ENCODE data around the gene MAP3K20.
A peak's percentile ranks its signal among the peaks of the same experiment; 100 is the strongest.
"Not testable (repeated sequence)": the region's sequence is repeated elsewhere in the genome, so short reads cannot be mapped to it uniquely, and the experiment has no call there.

The MAP3K20 gene

GRCh38 chr2:173075781-173076580 is at the start of gene MAP3K20:
TSS of gene MAP3K20 (plus strand) at chr2:173075846. CDS start at chr2:173091032, 15,186 bp downstream.
- peak in 1 of 3 donors; percentile 22 for DNase-seq (ENCODE audit: low read depth in 3 of 3, low spot score in 1 of 3)

GRCh38 chr2:173026479-173026878 is 49.2 kb upstream of the MAP3K20 start:
- DNase-seq (ENCODE audit: low read depth in 3 of 3, low spot score in 1 of 3): no peak

DNA sequence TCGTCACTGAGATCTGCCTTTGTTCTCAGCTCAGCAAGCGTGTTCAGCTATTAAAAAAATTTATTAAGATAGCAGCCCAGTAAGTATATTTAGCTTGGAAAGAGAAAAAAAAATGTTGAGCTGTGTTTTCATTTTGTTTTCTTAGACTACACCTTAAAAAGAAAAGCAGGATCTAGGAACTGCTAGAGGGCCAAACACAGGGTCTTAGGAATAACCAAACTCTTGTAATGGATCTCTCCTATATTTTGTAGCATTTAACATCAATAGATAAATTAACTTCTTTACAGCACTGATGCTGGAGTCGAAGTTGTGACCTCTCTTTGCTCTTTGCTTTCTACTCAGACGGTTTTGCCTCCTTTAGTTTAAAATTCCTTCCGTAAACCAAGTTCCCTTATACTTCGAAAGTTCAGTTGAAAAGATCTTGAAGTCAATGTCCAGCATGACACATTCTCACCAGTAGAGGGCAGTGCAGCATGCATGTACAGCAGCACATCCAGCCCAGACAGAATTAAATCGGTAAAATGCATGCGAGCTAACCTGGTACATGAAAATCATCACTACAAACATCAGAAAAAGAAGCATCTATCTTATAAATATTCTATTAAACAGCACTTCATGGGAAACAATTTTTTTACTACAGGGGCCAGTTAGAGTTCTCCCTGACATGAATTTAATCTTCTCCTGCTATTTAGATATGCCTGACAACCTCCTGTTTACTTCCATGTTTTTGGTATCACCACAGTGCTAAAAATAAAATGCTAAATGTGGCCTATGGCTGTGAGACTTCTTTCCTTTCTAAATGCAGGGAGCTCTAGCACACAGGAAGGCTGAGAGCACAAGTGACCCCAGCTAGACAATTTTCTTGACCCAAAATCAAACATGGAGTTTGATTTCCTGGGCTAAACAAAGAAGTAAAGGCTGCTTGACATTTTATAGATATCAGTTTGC is 48.2 kb upstream of the MAP3K20 start:
- peak; percentile 33 to 45 (median 36) for DNase-seq (ENCODE audit: low read depth in 3 of 3, low spot score in 1 of 3)

DNA sequence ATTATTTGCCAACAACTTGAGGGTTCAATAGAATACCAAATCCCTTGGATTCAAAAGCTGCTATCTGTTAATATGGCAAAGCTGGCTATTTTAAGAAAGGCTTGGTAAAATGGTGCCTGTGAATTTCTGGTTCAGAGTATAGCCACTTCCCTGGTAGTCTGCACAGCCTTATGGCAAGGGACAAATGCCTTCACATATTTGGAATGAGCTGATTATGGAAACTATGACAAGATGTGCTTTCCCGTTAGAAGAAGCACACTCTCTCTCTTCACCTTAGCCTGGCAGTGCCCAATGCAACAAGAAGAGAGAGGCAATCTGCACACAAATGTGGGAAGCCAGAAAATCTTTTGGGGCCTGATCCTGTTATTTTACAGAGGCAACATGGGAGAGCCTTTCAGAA is 47.5 kb upstream of the MAP3K20 start:
- no peak for DNase-seq (ENCODE audit: low read depth in 3 of 3, low spot score in 1 of 3)

- DNase-seq (ENCODE audit: low read depth in 3 of 3, low spot score in 1 of 3): no peak
Measured at GRCh38 chr2:173028671-173029070, 47.0 kb upstream of the MAP3K20 start.

GRCh38 chr2:173030561-173031490 is 44.8 kb upstream of the MAP3K20 start:
- no peak for DNase-seq (ENCODE audit: low read depth in 3 of 3, low spot score in 1 of 3)

GRCh38 chr2:173032032-173032431 is 43.6 kb upstream of the MAP3K20 start:
- DNase-seq (ENCODE audit: low read depth in 3 of 3, low spot score in 1 of 3): no peak

DNA sequence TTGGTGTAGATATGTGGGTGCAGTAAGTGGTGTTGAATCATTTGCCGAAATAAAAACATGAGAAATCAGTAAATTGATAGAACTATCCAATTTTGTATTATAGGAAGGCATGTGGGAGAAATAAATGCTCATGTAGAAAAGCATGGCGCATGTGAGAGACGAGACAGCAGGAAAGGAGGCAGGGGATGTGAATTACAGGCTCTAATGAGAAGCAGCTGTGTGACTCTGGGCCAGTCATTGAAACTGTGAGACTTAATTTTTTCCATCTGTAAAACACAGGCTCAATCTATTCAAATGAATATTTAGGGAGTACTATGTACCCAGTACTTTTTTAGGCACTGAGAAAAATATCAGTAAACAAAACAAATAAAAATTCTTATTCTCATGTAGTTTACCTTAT is 42.6 kb upstream of the MAP3K20 start:
- DNase-seq (ENCODE audit: low read depth in 3 of 3, low spot score in 1 of 3): no peak

DNA sequence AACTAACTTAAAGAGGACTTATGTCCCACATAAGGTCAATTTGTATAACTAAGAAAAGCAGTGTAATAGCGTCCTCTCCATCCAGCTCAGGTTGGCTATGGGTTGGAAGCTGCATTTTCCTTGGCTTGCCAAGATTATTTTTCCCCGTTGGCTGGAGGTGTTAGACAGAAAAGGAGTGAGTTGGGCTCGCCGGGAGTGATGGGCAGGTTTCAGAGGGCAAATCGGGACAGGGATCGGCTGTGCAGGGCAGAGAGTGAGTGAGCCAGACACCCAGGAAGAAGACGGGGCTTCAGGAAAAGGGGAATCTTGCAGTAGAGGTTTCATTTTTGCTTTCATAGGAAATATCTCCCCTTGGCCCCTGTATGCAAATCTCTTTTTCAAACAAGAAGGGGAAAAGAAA is 41.5 kb upstream of the MAP3K20 start:
- no peak for DNase-seq (ENCODE audit: low read depth in 3 of 3, low spot score in 1 of 3)

DNA sequence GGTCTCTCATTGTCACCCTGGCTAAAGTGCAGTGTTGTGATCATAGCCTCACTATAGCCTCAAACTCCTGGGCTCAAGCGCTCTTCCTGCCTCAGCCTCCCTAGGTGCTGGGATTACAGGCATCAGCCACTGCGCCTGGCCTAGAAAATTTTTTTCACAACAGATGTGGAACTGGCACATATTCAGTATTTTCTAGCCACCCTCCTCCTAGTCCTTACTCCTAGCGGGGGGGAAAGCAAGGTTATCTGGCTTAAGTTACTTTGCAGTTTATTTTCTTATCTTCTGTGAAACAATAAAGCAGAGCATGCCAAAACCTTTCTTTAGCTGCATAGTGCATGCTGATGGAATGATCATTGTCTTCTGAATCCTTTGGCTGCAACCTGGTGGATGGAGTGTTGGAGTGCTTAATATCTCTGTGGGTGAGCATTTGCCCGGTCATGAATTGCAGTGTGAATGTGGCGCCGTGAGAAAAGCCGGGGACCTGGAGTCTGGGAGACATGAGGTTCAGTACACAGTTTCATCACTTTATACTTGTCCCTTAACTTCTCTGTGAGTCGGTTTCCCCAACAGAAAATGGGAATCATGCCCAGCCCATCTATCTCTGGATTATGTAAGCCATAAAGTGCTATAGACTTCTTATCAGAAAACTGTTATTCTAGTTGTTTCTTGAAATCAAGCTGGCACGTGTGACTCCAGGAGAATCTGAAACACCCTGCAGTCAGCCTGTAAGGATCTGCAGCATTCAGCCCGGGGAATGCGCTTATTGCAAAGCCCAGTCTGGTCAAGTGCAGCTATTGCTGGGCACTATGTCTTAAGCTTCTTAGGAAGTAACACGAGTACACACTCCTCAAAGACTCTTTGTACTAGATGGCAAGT is 38.2 kb upstream of the MAP3K20 start:
- no peak for DNase-seq (ENCODE audit: low read depth in 3 of 3, low spot score in 1 of 3)

GRCh38 chr2:173038257-173038656 is 37.4 kb upstream of the MAP3K20 start:
- not testable (repeated sequence) for DNase-seq (ENCODE audit: low read depth in 3 of 3, low spot score in 1 of 3)

- DNase-seq (ENCODE audit: low read depth in 3 of 3, low spot score in 1 of 3): no peak
Measured at GRCh38 chr2:173040729-173041128, 34.9 kb upstream of the MAP3K20 start.

DNA sequence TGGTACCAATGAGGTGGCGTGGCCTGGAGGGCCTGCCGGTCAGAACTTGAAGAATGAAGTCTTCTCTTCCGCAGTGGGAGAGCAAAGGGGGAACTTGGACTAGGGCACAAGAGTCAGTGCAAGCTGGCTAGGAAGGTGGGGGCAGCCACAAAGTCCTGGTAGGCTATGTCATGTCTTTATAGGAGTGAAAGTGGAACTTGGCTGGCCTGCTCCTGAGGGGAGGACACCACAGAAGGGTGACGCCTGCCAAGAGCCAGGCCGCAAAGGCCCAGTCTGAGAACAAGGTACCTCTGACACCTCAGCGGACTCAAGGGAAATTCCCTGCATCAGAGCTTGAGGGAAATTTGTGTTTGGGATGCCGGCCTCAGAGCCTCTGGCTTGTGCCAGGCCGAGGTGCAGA is 32.2 kb upstream of the MAP3K20 start:
- DNase-seq (ENCODE audit: low read depth in 3 of 3, low spot score in 1 of 3): no peak

GRCh38 chr2:173043897-173044519 is 31.6 kb upstream of the MAP3K20 start:
- no peak for DNase-seq (ENCODE audit: low read depth in 3 of 3, low spot score in 1 of 3)

- DNase-seq (ENCODE audit: low read depth in 3 of 3, low spot score in 1 of 3): no peak
Measured at GRCh38 chr2:173044686-173045085, 31.0 kb upstream of the MAP3K20 start.

GRCh38 chr2:173045181-173045580 is 30.5 kb upstream of the MAP3K20 start:
- DNase-seq (ENCODE audit: low read depth in 3 of 3, low spot score in 1 of 3): no peak

DNA sequence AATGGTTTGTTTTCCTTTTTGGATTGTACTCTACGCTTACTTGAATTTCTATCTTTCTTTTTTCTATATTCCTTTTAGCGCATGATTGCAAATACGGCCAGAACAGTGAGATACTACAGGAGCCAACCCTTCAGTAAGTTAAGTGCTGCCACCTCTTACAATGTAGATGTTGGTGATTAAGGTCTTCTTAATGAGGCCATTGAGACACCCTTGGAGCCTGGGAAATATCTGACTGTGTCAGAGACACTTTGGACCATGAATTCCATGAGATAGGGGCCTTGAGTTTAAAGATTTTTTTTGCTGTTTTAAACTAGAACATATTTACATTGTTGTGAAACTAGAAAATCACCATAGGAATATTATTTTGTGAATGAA is 27.1 kb upstream of the MAP3K20 start:
- no peak for DNase-seq (ENCODE audit: low read depth in 3 of 3, low spot score in 1 of 3)

- DNase-seq (ENCODE audit: low read depth in 3 of 3, low spot score in 1 of 3): no peak
Measured at GRCh38 chr2:173048897-173049661, 26.6 kb upstream of the MAP3K20 start.

DNA sequence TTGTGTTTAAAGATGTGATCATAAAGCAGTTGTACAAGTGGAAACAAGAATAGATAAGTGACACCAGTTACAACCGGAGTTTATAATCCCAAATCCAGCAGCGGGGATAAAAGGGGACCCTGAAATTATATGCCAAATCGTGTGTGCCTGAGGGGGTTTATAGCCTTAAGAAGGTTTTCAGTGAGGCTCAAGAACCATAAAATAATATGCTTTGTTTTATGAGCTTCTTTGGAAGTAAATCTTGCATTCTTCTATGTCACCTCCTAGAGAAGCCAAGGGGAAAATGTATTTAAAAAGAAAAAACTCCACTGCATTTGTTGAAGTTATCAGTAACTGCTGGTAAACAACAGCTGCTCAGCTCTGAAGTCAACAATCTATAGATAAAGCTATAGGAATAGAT is 25.8 kb upstream of the MAP3K20 start:
- no peak for DNase-seq (ENCODE audit: low read depth in 3 of 3, low spot score in 1 of 3)

Data from stimulated activated CD4-positive, alpha-beta T cell treated with anti-CD3 and anti-CD28 coated beads, TNF-alpha, amount 100 ng/mL, for 1 hour (primary cell).